ENCODE results near the gene OR52I2.

DNA sequence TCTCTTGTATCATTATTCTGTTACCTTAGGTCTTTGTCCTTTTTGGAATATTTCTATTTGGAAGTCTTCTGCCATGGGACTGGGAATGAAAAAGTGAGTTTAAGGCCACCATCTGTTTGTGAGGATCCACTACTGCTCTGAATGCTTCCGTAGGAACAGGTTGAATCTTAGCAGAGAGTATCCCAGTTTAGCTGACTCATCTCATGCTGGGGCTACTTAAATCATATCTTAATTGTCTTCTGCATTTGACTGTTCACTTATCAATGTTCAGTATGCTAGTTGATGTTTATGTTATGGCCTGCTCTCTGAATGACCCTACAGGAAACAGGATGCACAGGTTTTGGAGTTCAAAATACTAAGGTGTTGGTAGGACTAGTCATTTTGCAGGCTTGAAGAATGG is 1.4 kb upstream of the OR52I2 start:
- TF ChIP-seq, protein P1, sequence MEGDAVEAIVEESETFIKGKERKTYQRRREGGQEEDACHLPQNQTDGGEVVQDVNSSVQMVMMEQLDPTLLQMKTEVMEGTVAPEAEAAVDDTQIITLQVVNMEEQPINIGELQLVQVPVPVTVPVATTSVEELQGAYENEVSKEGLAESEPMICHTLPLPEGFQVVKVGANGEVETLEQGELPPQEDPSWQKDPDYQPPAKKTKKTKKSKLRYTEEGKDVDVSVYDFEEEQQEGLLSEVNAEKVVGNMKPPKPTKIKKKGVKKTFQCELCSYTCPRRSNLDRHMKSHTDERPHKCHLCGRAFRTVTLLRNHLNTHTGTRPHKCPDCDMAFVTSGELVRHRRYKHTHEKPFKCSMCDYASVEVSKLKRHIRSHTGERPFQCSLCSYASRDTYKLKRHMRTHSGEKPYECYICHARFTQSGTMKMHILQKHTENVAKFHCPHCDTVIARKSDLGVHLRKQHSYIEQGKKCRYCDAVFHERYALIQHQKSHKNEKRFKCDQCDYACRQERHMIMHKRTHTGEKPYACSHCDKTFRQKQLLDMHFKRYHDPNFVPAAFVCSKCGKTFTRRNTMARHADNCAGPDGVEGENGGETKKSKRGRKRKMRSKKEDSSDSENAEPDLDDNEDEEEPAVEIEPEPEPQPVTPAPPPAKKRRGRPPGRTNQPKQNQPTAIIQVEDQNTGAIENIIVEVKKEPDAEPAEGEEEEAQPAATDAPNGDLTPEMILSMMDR (IDR thresholded peaks at IDR 0.05), result no peak
- no peak for TF ChIP-seq EZH2 (IDR thresholded peaks at IDR 0.05; ENCODE audit: borderline replicate concordance, insufficient read depth, low read depth, low read length, poor library complexity, severe bottlenecking)
